Stimulated activated CD8-positive, alpha-beta memory T cell treated with anti-CD3 and anti-CD28 coated beads, Interleukin-2, amount 100 ng/mL, for 1 hour (primary cell): ENCODE results near the gene SLC9A9.
"Not testable (repeated sequence)": the region's sequence is repeated elsewhere in the genome, so short reads cannot be mapped to it uniquely, and the experiment has no call there.

Source experiments
- DNase-seq, 2 donors: peaks; one replicate each; pipeline ENCODE4 v3.0.0-alpha.2; 2020; ENCODE audit warnings: low read depth in 2 of 2

SLC9A9 gene

DNA sequence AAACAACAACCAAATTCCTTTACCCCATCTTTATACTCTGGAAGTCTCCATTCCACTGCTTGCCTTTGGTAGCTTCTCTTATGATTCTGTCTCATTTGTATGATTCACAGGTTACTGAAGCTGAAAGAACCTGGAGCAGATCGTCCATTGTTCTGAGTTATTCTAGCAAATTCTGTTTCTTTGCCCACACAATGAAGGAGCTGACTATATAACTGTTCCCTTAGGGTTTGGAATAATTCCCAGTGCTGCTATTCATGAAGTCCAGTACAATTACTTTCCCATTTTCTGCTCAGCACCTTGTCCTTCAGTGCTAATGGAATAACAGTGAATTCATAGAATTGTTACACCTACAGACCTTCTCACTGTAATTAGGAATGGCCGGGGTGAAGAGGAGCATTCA is 560.9 kb downstream of the SLC9A9 start:
- DNase-seq: no peak

DNA sequence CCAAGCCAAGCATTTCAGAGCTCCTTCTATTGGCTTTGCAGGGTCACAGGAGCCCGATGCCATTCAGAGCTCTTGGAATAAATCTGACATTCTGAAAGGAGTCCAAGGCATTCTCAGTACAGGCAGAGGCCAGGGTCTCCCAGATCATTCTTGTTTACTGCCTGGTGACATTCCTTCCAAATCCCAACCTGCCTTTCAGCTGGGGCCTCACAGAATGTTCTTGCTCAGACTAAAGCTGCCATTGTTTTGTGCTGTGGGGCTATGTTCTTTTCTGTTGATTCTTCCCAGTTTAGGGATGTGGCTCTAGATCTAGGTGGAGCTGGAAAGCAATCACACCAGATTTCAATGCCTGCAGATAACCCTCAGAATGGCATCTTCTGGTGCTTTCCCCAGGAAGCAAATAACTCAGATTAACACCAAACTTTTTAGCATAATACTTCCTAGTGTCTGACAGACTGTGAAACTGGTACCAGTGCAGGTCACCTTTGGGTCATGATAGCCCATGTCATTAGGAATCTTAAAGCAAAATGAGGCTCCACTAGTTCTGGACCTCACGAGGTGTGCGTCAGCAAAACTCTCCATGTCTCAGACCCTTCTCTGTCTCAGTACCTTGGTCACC is 561.8 kb downstream of the SLC9A9 start:
- DNase-seq: no peak

DNA sequence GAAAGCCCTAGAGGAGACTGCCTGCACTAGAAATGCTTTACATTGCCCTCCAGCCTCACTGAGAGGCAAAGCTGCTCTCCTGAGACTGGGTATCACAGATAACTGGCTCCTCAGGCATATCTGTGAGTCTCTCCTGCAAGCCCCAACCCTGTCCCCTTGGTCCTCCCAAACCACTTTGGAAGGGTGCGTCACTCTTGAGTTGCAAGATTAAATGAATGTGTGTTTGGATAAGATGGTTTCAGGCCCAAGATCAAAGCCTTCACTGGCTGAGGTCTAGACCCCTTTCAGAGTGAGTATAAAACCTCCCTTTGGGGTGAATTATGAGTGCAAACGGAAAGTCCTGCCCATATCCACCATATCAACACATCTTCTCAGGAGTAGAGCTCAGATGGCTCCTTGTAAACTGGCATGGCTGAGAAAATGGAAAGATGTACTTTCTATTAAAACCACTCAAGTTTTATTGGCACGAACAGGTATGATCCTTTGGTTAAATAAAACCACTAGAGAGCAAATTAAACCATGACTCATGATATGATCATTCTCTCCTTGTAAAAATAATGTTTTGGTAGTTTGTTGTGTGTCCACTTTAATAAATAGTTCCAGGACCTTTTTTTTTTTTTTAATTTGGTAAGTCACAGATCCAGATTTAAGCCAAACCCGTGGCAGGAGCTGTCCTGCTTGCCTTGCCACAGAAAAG is 564.7 kb downstream of the SLC9A9 start:
- DNase-seq: no peak

DNA sequence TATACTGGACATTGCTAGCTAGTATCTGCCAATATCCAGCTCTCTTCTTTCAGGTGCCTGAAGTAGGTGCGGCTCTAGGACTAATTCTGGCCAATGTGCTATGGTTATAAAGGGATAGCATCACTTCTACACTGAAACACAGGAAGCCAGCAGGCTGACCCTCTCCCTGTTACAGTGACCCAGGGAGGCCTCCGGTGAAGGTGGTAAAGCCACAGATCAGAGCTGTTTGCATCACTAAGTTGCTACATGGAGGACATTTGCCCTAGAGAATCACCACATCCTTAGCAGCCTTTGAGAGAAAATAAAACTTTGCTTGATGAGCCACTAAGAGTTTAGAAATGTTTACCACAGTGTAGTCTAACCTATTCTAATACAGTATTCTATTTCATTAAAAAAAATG is 567.3 kb downstream of the SLC9A9 start:
- no peak for DNase-seq

DNA sequence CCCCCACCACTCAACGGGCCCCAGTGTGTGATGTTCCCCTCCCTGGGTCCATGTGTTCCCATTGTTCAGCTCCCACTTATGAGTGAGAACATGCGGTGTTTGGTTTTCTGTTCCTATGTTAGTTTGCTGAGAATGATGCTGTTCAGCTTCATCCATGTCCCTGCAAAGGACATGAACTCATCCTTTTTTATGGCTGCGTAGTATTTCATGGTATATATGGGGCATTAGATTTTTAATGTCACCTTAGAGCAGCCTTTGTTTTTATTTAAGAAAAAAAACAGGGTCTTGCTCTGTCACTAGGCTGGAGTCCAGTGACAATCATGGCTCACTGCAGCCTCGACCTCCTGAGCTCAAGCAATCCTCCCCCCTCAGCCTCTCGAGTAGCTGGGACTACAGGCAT is 568.7 kb downstream of the SLC9A9 start:
- not testable (repeated sequence) for DNase-seq

DNA sequence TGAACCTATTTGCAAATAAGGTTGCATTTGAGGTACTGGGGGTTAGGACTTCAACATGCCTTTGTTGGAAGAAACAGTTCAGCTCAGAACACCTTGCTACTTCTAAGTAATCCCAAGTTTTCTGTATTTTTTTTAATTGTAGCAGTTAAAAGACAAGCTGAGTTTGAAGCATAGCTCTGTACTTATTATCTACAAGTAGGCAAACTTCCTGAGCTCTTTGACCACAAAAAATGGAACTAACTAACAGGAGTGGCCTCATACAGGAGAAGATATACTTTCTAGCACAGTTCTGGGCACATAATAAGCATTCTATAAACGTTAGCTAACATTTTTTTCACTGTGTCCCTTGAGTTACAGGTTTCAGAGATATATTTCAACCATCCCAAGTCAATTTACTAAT is 569.5 kb downstream of the SLC9A9 start:
- no peak for DNase-seq

DNA sequence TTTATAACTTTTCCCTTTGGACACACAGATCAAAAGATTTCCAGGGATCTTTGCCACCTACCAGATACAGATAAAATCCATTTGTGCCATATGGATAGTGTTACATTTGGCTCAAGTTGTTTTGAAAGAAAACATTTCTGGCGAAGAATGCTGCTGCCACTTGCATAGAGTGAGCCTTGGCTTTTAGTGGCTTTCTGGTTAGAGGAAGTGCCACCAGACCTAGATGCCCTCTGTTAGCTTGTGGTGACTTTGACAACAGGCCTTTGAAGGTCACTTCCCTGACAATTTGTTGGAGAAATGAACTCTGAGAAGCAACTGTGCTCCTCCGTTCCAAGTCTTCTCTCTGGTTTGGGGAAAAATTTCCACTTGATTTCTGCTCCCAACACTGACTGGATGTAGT is 570.7 kb downstream of the SLC9A9 start:
- no peak for DNase-seq

DNA sequence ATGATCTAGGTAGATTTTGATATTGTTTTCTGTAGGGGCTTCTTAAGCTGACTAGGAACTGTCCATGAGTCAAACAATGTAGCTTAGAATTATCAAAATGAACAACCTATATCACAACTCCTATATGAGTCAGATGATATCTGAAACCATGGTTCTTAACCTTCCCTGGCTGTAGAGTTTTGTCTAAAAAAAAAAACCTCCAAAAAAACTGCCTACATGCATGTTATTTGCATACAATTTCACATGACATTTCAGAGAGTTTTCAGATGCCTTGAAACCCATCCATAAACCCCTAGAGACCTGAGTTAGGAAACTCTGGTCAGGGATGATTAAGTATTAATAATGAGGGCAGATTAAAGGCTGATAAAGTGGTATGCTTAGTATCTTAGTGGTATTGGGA is 571.7 kb downstream of the SLC9A9 start:
- no peak for DNase-seq

DNA sequence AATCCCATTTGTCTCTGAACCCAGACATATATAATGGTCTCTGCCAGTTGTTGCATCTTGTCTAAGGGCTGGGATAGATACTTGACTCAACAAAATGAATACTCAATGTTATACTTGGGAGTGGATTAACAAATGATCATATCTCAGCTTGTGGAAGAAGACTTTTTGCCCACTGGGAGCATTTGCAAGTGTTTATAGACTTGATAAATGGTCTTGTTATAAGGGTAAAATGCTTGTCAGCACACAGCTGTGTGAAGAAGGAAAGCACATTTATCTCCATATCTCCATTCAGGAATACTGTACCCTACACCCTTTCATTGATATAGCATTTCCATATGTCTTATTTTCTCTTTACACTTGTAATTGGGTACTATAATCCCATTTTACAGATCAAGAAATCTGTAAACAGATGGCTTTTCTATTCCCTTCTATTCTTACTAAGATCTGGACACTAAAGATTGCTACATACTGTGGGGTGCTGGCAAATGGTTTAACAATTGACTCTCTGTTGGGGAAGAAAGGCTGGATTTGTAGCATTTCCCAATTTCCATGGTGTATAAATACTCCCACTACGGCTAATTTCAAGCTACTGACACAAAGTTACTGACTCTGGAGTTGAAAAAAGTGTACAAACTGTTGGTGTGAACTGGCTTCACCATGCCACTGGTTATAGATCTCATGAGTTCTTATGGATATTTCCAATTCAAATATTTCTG is 574.1 kb downstream of the SLC9A9 start:
- DNase-seq: no peak

DNA sequence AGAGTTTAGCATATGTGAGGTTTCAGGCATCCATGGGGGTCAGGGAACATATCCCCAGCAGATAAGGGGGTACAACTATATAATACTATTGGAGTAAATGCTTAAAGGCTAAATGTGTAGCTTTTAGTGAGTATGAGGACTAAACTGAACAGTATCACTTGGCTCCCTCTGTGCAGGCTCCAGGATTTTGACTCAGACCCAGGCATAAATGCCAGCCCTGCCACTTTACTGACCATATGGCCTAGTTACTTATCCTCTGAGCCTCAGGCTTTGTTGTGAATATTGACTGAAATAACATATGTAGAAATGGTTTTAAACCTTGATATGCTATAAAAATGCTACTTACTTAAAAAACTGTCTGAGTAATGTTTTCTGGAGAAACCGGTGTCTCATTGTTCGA is 577.1 kb downstream of the SLC9A9 start:
- DNase-seq: no peak

DNA sequence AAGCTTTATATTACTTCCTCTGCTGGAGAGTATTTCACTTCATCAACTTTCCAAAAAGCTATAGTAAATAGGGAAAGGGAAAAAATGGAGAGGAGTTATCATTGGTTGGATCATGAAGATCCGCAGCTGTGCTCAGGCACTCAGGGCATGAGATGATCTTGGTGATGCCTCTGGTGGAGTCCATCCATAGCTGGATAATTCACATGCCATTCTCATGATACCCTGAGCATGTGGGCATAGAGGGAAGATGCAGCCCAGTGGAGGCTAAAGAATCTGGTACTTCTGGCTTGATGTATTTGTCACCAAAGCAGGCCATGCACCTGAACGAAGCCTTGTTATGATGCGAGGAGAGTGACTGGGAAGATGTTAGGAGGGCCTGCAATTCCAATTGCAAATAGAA is 578.5 kb downstream of the SLC9A9 start:
- DNase-seq: no peak

DNA sequence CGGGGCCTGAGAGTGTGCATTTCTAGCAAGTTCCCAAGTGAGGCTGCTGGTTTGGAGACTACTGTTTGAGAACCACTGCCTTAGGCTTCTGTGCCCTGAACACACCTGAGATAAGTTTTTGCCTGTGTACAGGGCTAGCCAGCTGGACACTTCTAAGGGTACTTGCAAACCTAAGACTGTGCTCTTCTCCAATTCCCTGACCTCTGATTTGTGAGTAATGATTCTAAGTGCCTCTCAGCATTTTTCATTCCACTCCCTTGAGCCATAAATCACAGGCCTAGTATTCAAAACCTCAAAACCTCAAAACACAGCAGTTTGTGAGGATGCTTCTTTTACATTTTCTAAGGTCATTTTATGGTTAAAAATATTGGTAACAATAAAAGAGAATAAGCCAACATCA is 580.3 kb downstream of the SLC9A9 start:
- no peak for DNase-seq

DNA sequence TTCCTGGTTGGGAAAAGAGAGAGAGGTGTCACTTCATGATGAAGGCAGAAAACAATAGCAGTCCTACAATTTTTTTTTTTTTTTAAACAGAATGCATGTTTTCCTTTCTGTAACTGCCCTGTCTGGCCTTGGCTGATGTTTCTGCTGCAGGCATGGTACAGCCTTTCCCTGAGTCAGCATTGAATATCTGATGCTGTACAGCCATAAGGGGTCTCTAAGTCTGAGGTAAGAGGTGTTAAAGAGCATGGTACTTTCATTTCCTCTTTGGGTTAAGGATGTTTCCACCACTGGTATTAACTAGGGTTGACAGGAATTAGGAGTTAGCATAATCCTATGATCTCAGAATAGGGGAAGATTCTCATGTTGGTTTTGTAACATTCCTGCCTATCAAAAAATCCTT is 581.3 kb downstream of the SLC9A9 start:
- DNase-seq: no peak

DNA sequence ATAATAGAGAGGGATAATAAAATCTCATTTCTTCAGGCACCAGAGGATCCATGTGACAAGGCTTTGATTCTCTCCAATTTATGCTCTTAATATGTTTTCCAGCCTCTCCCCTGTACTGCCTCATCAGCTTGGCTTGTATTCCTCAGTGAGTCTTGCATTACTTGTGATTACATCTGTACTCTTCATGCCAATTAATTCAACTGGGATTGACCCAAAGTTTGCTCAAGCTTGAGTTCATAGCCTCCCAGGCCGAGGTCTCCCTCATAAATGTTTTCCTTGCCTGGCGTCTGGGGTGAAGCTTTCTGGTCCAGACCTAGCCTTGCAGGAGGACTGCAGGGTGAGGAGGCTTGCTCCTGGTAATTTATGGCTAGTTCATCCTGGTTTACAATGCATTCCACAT is 581.8 kb downstream of the SLC9A9 start:
- no peak for DNase-seq

DNA sequence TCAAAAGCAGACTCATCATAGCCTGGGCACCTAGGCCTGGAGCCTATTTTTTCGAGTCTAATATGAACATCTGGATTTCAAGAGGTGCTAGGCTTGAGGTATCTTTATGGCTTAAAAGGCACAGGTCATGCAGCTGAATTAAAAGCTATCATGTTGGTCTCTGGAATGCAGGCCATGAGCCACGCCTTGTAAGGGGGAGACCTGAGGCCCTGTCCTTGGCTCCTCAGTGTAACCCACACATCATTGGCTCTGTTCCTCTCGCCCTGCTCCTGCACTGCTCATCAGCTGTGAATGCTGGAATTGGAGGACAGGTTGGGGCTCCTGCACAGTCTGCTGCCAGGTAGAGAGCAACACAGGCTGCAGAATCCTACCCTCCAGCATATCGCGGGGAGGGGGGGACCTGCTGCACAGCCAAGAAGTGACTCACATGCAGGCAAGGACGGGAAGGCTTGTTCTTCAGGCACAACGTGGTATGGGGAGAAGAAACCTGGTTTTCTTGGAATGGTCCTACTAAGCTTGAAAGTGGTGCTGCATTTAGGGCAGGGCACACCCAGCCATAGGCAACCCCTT is 582.7 kb downstream of the SLC9A9 start:
- DNase-seq: no peak

DNA sequence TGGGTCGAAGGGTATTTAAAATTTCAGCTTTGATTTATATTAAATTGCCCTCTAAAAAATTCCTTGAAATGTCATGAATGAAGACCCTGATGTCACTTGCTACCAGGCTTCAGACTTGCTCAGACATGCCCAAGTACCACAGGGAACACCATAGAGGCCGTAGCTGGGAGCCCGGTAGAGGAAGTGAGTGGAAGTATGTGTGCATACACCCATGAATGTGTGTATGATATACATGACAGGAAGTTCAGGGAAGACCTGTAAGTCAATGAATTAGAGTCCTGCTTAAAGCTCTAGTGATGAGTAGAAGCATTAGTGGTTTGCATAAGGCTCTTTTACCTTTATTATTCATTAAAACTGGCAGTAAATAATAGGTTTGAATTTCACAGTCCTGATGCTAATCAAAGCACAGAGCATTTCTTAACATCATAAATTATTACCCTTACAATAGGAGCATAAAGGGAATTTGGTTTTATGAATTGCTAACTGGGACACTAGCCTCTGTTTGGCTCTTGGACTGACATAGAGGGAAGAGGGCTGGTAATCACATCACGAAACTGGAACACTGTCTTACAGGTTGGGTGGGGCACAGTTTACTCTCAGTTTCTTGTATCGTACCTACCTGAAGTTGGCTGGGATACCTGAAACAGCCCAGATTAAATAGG is 584.3 kb downstream of the SLC9A9 start:
- no peak for DNase-seq

DNA sequence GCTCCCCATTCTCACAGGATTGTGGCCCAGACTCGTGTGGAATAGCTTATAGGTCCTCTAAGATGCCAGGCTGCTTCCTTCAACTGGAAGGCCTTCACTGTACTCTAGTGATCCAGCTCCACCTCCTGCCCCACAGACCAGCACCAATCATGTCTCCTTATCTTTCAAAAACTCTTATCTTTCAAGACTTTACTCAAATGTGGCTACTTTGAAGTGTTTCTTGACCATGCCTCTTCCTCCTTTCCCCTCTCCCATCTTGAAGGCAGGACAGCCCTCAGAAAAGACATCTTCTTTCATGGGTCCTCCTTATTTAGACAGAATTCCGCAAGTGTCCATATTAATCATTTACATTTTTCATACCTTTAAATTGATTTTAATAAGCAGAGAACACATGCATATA is 586.4 kb downstream of the SLC9A9 start:
- no peak for DNase-seq

DNA sequence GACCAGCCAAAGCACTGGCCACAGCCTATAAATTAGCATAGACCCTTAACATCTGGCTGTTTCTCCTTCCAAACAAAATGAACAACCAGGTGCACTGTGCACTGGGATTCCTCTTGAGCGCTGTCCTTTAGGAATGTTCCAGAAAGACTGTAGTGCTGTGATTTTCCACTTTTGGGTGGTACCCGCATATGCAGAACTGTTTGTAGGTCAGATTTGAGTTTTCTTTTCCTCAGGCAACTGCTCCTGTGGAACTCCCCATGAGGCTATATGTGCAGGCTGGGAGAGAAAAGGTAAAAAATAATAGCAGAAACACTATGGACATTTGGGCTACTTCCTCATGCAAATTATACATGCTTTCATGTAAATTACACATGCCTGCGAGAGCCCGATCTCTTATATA is 589.6 kb downstream of the SLC9A9 start:
- DNase-seq: no peak

DNA sequence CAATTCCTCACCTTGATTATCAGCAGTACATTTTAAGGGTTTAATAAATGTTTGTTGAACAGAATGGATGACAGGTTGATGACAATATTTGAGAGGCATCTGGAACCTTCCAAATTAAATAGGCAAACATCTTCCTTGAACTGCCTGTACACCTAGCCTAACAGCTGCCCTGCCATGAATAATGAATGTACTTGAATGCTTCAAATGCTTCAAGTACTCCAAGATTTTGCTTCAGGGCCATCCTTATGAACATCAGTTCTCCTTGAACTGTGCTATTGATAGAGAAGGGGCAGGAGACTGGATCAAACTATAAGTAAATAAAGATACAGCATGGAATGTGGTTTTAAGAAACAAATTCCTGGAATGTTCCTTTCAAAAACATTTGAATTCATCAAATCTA is 591.9 kb downstream of the SLC9A9 start:
- DNase-seq: no peak

DNA sequence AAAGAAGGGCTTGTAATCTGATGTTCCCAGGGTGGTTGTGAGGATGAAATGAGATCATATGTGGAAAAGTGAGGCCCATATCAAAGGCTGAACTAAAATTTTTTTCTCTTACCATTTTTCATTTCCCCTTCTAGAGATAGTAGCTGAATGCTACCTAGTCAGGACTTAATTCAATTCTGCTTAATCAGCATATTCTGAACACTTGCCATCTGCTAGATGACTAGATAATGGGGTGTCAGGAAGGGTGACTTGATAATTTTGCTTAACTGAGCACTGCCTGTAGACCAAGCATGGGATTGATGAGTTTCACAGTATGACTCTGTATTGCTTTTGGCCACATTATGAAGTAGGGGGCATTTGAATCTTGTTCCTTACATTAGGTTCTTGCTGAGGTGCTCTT is 592.5 kb downstream of the SLC9A9 start:
- DNase-seq: no peak

DNA sequence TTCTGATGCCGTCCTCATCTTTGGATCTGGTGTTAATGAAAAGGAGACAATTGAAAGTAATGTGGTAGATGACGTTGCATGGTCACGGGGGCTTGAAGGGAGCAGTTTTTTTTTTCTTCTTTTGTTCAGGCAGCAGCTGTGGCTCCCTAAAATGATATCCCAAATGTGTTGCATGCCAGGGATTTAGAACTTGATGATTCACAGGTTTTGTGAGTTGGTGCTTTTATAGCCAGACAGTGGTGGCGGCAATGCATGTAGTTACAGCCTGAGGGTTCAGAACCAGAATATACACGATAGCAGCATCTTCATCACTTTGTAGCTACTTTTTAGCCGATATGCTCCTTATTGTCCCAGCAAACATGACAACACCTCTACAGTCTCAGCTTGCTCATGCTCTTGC is 595.3 kb downstream of the SLC9A9 start:
- no peak for DNase-seq

DNA sequence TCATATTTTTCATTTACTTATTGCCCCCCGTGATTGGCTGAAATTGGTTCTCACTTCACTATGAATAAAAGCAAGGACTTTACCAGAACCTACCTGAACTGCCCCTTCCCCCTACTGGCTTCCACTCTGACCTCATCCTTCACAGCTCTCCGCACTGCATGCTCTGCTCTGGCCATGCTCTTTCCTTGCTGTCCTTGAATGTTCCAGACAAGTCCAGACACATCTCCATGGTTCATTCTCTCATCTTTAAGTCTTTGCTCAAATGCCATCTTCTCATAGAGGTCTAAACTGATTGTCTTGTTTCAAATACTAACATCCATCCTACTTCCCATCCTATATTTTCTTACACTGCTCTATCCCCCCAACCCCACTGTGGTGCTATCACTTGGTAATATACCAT is 599.3 kb downstream of the SLC9A9 start:
- no peak for DNase-seq
